ENCODE results near the gene NFYA.

Gene NFYA

GRCh38 chr6:41071923-41072835, 595 bp upstream of the NFYA start, which contains the start of gene OARD1:
OARD1 (minus strand) TSS chr6:41072356; CDS start chr6:41071634, 722 bp downstream.
- Histone ChIP-seq H3K79me2 (peaks cover 8% of the 10 kb centered on the region), H3K4me2 (ENCODE audit: low read length) (peak within 1 kb of the TSS; percentile 91), H3K9me3 (ENCODE audit: control insufficient read depth, low read length) (no peaks in the 10 kb centered on the region), H3K36me3 (ENCODE audit: control insufficient read depth, insufficient read depth, low read length) (no peaks in the 10 kb centered on the region), H3K27me3 (ENCODE audit: control insufficient read depth, insufficient read depth, low read length) (no peaks in the 10 kb centered on the region), H3K27ac (peak within 1 kb of the TSS; percentile 99), H3K4me3 (ENCODE audit: low read depth, low read length) (peak within 1 kb of the TSS; percentile 93), H3K4me1 (peaks cover 11% of the 10 kb centered on the region), H3K9ac (peak within 1 kb of the TSS; percentile 97), H2AFZ (peak within 1 kb of the TSS; percentile 91)
- TF ChIP-seq, protein P1, sequence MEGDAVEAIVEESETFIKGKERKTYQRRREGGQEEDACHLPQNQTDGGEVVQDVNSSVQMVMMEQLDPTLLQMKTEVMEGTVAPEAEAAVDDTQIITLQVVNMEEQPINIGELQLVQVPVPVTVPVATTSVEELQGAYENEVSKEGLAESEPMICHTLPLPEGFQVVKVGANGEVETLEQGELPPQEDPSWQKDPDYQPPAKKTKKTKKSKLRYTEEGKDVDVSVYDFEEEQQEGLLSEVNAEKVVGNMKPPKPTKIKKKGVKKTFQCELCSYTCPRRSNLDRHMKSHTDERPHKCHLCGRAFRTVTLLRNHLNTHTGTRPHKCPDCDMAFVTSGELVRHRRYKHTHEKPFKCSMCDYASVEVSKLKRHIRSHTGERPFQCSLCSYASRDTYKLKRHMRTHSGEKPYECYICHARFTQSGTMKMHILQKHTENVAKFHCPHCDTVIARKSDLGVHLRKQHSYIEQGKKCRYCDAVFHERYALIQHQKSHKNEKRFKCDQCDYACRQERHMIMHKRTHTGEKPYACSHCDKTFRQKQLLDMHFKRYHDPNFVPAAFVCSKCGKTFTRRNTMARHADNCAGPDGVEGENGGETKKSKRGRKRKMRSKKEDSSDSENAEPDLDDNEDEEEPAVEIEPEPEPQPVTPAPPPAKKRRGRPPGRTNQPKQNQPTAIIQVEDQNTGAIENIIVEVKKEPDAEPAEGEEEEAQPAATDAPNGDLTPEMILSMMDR (IDR thresholded peaks at IDR 0.05) = no peak

GRCh38 chr6:41073203-41073967, 611 bp downstream of the NFYA start:
- no peaks in the 10 kb centered on the region for H3K36me3 ChIP-seq (ENCODE audit: control insufficient read depth, insufficient read depth, low read length)
- no peaks in the 10 kb centered on the region for H3K9me3 ChIP-seq (ENCODE audit: control insufficient read depth, low read length)
- peak overlapping the region; percentile 59 for H3K4me2 ChIP-seq (ENCODE audit: low read length)
- H3K4me1 ChIP-seq = peaks cover 11% of the 10 kb centered on the region
- peak overlapping the region; percentile 99 for H3K27ac ChIP-seq
- no peaks in the 10 kb centered on the region for H3K27me3 ChIP-seq (ENCODE audit: control insufficient read depth, insufficient read depth, low read length)
- TF ChIP-seq, protein P1 (IDR thresholded peaks at IDR 0.05) = no peak
- H3K79me2 ChIP-seq = peaks cover 8% of the 10 kb centered on the region
- H3K9ac ChIP-seq = peak overlapping the region; percentile 97
- H2AFZ ChIP-seq = peak overlapping the region; percentile 91
- H3K4me3 ChIP-seq (ENCODE audit: low read depth, low read length) = peak overlapping the region; percentile 93

DNA sequence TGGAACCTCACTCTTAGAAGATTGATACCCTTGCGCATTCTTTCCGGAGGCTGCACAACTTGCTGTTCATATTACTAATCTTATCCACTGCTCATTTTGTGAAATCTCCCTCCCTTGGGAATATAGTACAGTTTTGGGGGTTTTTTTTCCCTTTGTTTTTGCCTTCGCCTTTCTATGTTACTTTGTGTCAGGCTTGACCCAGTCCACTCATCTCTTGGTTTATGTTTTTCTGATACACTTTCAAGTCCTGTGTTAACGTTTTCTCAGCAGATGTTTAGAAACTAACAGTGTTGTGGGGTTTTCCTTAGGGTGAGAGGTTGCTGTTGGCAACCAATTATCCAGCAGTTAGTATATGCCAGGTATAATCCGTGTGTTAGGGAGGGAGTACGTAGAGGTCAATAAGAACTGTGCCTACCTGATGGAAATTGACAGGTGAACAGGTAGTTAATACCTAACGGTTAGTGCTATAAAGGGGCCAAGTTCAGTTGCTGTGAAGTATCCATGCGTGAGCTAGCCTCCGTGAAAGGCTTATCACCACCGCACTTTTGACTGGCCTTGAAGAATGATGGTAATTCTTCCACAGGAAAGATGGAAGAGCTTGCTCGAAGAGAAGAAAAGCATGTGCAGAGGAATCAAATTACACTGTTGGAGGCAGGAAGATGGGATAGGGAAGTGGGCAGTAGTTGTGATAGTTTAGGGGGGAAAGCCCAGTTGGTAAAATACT, 1.4 kb downstream of the NFYA start:
- peak overlapping the region; percentile 99 for H3K27ac ChIP-seq
- peak overlapping the region; percentile 91 for H2AFZ ChIP-seq
- H3K9me3 ChIP-seq (ENCODE audit: control insufficient read depth, low read length) = no peaks in the 10 kb centered on the region
- TF ChIP-seq, protein P1 (IDR thresholded peaks at IDR 0.05) = no peak
- H3K4me2 ChIP-seq (ENCODE audit: low read length) = peak overlapping the region; percentile 59
- no peaks in the 10 kb centered on the region for H3K27me3 ChIP-seq (ENCODE audit: control insufficient read depth, insufficient read depth, low read length)
- H3K4me1 ChIP-seq = peaks cover 11% of the 10 kb centered on the region
- peak overlapping the region; percentile 93 for H3K4me3 ChIP-seq (ENCODE audit: low read depth, low read length)
- no peak overlapping the region for H3K9ac ChIP-seq
- H3K79me2 ChIP-seq = peaks cover 8% of the 10 kb centered on the region
- no peaks in the 10 kb centered on the region for H3K36me3 ChIP-seq (ENCODE audit: control insufficient read depth, insufficient read depth, low read length)

DNA sequence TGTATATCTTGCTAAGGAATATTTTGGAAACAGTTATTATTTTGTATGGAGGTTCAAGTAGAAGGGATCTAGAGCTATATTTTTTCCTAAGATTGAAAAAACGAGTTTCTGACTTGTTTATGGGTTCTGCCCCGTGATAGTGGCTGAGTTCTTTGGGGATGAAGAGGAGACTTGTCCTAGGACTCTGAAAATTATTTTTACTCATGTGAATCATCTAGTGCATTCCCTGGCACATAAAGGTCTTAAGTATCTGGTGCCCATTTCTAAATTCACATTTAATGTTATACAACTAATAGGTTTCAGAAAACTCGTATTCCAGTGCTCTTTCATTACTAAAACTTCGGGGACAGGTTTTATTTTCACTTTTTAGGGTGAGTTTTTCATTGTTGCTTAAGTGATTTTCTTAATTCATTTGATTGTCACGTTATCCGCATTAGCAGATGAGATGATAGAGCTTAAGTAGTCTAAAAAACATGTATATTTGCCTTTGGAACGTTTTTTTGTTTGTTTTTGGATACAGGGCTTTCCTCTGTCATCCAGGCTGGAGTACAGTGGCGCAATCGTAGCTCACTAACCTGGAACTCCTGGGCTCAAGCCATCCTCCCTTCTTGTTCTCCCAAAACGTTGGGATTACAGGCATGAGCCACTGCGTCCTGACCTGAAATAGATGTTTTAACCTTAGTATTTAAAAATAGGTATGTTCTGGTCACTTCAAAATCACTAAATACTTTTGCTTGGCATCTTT, 2.1 kb downstream of the NFYA start:
- Histone ChIP-seq H3K9me3 (ENCODE audit: control insufficient read depth, low read length) (no peaks in the 10 kb centered on the region), H3K4me1 (peaks cover 11% of the 10 kb centered on the region), H3K27ac (peak overlapping the region; percentile 99), H3K4me2 (ENCODE audit: low read length) (peak overlapping the region; percentile 59), H3K36me3 (ENCODE audit: control insufficient read depth, insufficient read depth, low read length) (no peaks in the 10 kb centered on the region), H3K4me3 (ENCODE audit: low read depth, low read length) (peak overlapping the region; percentile 93), H3K9ac (no peak overlapping the region), H3K79me2 (peaks cover 8% of the 10 kb centered on the region), H2AFZ (peak overlapping the region; percentile 91), H3K27me3 (ENCODE audit: control insufficient read depth, insufficient read depth, low read length) (no peaks in the 10 kb centered on the region)
- TF ChIP-seq, protein P1 (IDR thresholded peaks at IDR 0.05) = no peak
